Measurements from ENCODE around the gene GMDS. TPM values are rescaled to one million over a fixed set of nuclear protein-coding genes. Genes with fewer than 3 reads are reported as not detected.
"Not testable (repeated sequence)": the region's sequence is repeated elsewhere in the genome, so short reads cannot be mapped to it uniquely, and the experiment has no call there.

GMDS gene
- total RNA-seq, 8 experiments from 2014 or later: 4.5 to 61.7 (median 6.9) TPM

- in situ Hi-C loops (cut with MboI; ENCODE audit: low pct_unique_long_range_greater_than_20kb in 2 of 9, low sequenced_read_pairs in 9 of 9, unreplicated experiment in 9 of 9): no loop called here
These were observed 396.7 kb downstream of the GMDS start for GRCh38 chr6:1848752-1849151.

GRCh38 chr6:1846611-1847010 is 398.8 kb downstream of the GMDS start:
- no peak overlapping the region for H3K4me3 ChIP-seq
- WGBS, 10 experiments: 67 to 100% (median 90%) methylated on average over 1 to 3 of the region's 3 CpGs; no CpG with 5 or more reads in 2 of the 10 experiments
- in situ Hi-C loops (cut with MboI; ENCODE audit: low pct_unique_long_range_greater_than_20kb in 2 of 9, low sequenced_read_pairs in 9 of 9, unreplicated experiment in 9 of 9): no loop called here
- peaks cover 16 to 18% of the 10 kb centered on the region in 2 donors for H3K4me1 ChIP-seq (replicated peaks in 1 of 2)
- no peak for ATAC-seq (replicated peaks in 6 of 8)
- no peak overlapping the region for H3K27ac ChIP-seq

More at GRCh38 chr6:1848752-1849151, 396.7 kb downstream of the GMDS start:
- 57 to 100% methylated on average over 1 of the region's 1 CpG; no CpG with 5 or more reads in 8 of the 10 experiments for WGBS, 10 experiments
- ATAC-seq (replicated peaks in 6 of 8): no peak
- H3K27ac ChIP-seq: no peak overlapping the region
- peaks cover 16 to 18% of the 10 kb centered on the region in 2 donors for H3K4me1 ChIP-seq (replicated peaks in 1 of 2)
- H3K4me3 ChIP-seq: no peak overlapping the region

- peaks cover 11 to 12% of the 10 kb centered on the region in 2 donors for H3K4me1 ChIP-seq (replicated peaks in 1 of 2)
- 75 to 100% (median 96%) methylated on average over 2 to 4 of the region's 5 CpGs; no CpG with 5 or more reads in 3 of the 10 experiments for WGBS, 10 experiments
- in situ Hi-C loops (cut with MboI; ENCODE audit: low pct_unique_long_range_greater_than_20kb in 2 of 9, low sequenced_read_pairs in 9 of 9, unreplicated experiment in 9 of 9); H3K27ac ChIP-seq; H3K4me3 ChIP-seq; ATAC-seq (replicated peaks in 6 of 8): not testable (repeated sequence)
These were observed 399.9 kb downstream of the GMDS start for GRCh38 chr6:1845543-1845942.

- in situ Hi-C loops (cut with MboI; ENCODE audit: low pct_unique_long_range_greater_than_20kb in 2 of 9, low sequenced_read_pairs in 9 of 9, unreplicated experiment in 9 of 9): no loop called here
- ATAC-seq (replicated peaks in 6 of 8): no peak
- no peak overlapping the region for H3K4me3 ChIP-seq
- peaks cover 22 to 24% of the 10 kb centered on the region in 2 donors for H3K4me1 ChIP-seq (replicated peaks in 1 of 2)
- WGBS, 10 experiments: 58 to 100% (median 91%) methylated on average over 1 to 2 of the region's 2 CpGs; no CpG with 5 or more reads in 2 of the 10 experiments
- no peak overlapping the region for H3K27ac ChIP-seq
These were observed 403.1 kb downstream of the GMDS start for GRCh38 chr6:1842334-1842733.

- H3K4me1 ChIP-seq (replicated peaks in 1 of 2): peaks cover 22 to 26% of the 10 kb centered on the region in 2 donors
- ATAC-seq (replicated peaks in 6 of 8): peak in 1 of 8 experiments; percentile 46
- in situ Hi-C loops (cut with MboI; ENCODE audit: low pct_unique_long_range_greater_than_20kb in 2 of 9, low sequenced_read_pairs in 9 of 9, unreplicated experiment in 9 of 9): no loop called here
- 20 to 100% (median 65%) methylated on average over 1 to 3 of the region's 3 CpGs; no CpG with 5 or more reads in 1 of the 10 experiments for WGBS, 10 experiments
- H3K4me3 ChIP-seq: no peak overlapping the region
- H3K27ac ChIP-seq: no peak overlapping the region
These were observed 404.3 kb downstream of the GMDS start for GRCh38 chr6:1841136-1841535.

DNA sequence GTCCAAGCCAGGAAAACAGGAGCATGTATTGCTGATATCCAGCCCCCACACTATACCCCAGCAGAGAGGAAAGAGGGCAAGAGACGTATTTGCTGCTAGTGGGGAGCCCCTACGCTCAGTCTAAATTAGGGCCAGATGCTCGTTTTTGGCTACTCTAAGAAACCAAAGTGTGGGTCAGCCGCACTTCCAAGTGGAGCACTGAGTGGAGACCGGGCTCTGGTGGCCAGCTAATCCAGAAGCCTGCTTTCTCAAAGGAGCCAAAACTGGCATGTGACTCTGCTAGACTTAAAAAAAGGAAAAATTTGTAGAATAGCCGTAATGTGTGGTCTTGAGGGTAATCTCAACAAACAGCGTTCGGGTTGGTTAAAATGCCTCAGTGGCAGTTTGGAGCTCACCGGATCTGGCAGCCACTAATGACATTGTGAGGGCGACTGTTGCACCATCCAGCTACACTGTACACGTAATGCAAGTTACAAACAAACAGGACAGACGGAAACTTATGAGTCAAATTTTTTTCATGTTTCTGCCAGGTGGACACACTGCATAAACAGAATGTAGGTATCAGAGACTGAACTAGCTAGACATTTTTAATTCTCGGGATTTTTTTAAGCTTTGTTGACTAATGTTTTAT is 404.8 kb downstream of the GMDS start:
- H3K4me1 ChIP-seq (replicated peaks in 1 of 2): peaks cover 22 to 26% of the 10 kb centered on the region in 2 donors
- in situ Hi-C loops (cut with MboI; ENCODE audit: low pct_unique_long_range_greater_than_20kb in 2 of 9, low sequenced_read_pairs in 9 of 9, unreplicated experiment in 9 of 9): no loop called here
- no peak overlapping the region for H3K4me3 ChIP-seq
- H3K27ac ChIP-seq: no peak overlapping the region
- WGBS, 10 experiments: 75 to 100% (median 96%) methylated on average over 5 to 13 of the region's 13 CpGs; no CpG with 5 or more reads in 1 of the 10 experiments
- ATAC-seq (replicated peaks in 6 of 8): no peak

GRCh38 chr6:1839361-1839760 is 406.0 kb downstream of the GMDS start:
- Histone ChIP-seq H3K4me1 (replicated peaks in 1 of 2) (peaks cover 27 to 33% of the 10 kb centered on the region in 2 donors), H3K4me3 (no peak overlapping the region), H3K27ac (no peak overlapping the region)
- in situ Hi-C loops (cut with MboI; ENCODE audit: low pct_unique_long_range_greater_than_20kb in 2 of 9, low sequenced_read_pairs in 9 of 9, unreplicated experiment in 9 of 9): no loop called here
- peak in 5 of 8 experiments; percentile 34 to 59 (median 47) for ATAC-seq (replicated peaks in 6 of 8)

DNA sequence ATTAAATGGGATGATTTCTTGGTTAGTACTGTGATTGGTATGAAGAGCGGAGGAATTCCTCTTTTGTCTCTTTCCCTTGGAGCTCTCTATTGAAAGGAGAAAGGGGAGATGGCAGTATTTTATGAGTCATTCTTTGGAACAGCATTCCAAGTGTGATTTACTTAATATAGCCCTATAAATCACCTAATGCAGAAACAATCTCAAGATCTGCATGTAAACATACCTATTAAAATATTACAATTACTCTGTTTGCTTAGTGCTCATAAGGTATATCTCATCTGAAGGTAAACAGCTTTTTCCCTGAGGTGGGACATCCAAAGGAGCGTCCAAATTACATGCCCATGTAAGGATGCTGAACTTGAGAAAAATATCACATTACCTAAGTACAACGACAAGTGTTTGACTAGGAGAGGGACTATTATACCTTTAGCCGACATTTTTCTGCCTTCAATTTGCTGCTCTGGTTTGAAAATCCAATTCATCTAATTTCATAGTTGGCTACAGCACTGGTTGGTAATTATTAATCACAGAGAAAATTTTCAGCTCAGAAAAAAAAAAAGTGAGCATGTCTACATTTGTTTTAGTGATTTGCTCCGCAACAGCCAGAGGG is 406.7 kb downstream of the GMDS start:
- H3K27ac ChIP-seq: no peak overlapping the region
- peaks cover 33% of the 10 kb centered on the region in 2 donors for H3K4me1 ChIP-seq (replicated peaks in 1 of 2)
- peak in 5 of 8 experiments; percentile 42 to 59 (median 43) for ATAC-seq (replicated peaks in 6 of 8)
- in situ Hi-C loops (cut with MboI; ENCODE audit: low pct_unique_long_range_greater_than_20kb in 2 of 9, low sequenced_read_pairs in 9 of 9, unreplicated experiment in 9 of 9): no loop called here
- WGBS, 10 experiments: 70 to 100% (median 85%) methylated on average over 1 to 5 of the region's 5 CpGs; no CpG with 5 or more reads in 1 of the 10 experiments
- no peak overlapping the region for H3K4me3 ChIP-seq

- in situ Hi-C loops (cut with MboI; ENCODE audit: low pct_unique_long_range_greater_than_20kb in 2 of 9, low sequenced_read_pairs in 9 of 9, unreplicated experiment in 9 of 9): no loop called here
- WGBS, 10 experiments: 20 to 69% (median 40%) methylated on average over 1 to 2 of the region's 2 CpGs; no CpG with 5 or more reads in 6 of the 10 experiments
- Histone ChIP-seq H3K4me1 (replicated peaks in 1 of 2) (peaks cover 37 to 40% of the 10 kb centered on the region in 2 donors), H3K4me3 (no peak overlapping the region), H3K27ac (no peak overlapping the region)
- ATAC-seq (replicated peaks in 6 of 8): peak in 3 of 8 experiments; percentile 88 to 94 (median 93)
These were observed 407.6 kb downstream of the GMDS start for GRCh38 chr6:1837826-1838225.

DNA sequence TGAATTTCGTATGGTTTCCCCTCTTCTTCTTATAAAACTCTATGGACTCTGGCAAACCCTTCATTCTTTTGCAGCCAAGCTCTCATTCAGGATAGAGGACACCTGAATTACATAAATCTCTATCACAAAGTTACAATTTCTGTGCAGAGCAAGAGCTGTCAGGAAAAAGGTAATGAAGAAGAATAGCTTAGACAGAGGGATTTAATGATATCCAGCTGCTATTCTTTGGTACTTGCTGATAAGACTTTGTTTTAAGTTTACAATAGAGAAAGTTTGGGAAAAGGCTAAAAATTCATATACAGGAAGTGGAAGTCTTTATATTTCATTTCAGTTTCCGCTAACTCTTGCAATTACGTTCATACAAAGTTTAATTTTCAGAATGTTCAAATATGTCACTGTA is 408.7 kb downstream of the GMDS start:
- no peak for ATAC-seq (replicated peaks in 6 of 8)
- WGBS, 10 experiments: 79 to 100% (median 93%) methylated on average over 2 to 3 of the region's 3 CpGs; no CpG with 5 or more reads in 1 of the 10 experiments
- H3K27ac ChIP-seq: no peak overlapping the region

DNA sequence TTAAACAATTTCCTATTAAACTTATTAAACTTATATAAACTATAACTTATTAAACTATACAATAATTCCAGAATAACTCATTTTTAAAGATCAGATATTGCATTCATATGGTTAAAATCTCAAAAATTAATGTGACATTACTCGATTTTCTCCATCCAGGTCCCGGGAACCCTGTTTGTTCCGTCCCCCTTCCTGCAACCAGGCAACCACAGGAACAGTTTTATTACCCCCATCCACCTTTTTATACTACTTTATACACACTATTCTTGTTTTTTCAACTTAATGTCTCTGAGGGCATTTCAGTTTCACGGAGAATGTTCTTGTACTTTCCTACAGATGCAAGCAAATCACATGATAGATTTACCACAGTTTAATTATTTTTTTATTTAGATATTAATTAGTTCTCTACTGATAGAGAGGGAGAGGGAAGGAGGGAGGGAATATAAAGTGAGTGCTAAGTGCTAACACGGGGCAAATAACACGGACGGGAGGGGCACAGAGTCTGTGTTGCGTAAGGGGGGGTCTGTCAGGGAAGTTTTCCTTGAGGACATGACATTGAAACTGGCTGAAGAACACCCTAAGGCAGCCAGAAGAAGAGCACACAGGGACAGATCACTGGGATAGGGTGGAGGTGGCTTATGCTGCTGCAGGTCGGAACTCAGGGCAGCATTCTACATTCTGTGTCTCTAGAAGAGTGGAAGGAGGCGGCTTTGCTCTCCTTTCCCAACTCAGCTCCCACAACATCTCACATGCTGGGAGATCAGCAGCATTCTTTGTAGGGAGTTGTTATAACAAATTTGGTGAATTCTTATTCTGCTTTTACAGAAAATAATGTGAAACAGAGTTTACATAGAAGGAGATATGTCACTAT is 410.5 kb downstream of the GMDS start:
- in situ Hi-C loops (cut with MboI; ENCODE audit: low pct_unique_long_range_greater_than_20kb in 2 of 9, low sequenced_read_pairs in 9 of 9, unreplicated experiment in 9 of 9): no loop called here
- Histone ChIP-seq H3K27ac (no peak overlapping the region), H3K4me3 (no peak overlapping the region), H3K4me1 (replicated peaks in 1 of 2) (peaks cover 42 to 44% of the 10 kb centered on the region in 2 donors)
- ATAC-seq (replicated peaks in 6 of 8): no peak
- 15 to 95% (median 86%) methylated on average over 2 to 9 of the region's 10 CpGs; no CpG with 5 or more reads in 1 of the 10 experiments for WGBS, 10 experiments

More for the DNA sequence above, 408.7 kb downstream of the GMDS start:
- peaks cover 42 to 44% of the 10 kb centered on the region in 2 donors for H3K4me1 ChIP-seq (replicated peaks in 1 of 2)
- in situ Hi-C loops (cut with MboI; ENCODE audit: low pct_unique_long_range_greater_than_20kb in 2 of 9, low sequenced_read_pairs in 9 of 9, unreplicated experiment in 9 of 9): no loop called here
- H3K4me3 ChIP-seq: no peak overlapping the region

- ATAC-seq (replicated peaks in 6 of 8): peak in 3 of 8 experiments; percentile 53 to 60 (median 60)
- 0 to 100% (median 91%) methylated on average over 1 to 2 of the region's 2 CpGs; no CpG with 5 or more reads in 2 of the 10 experiments for WGBS, 10 experiments
- Histone ChIP-seq H3K4me3 (no peak overlapping the region), H3K4me1 (replicated peaks in 1 of 2) (peaks cover 37 to 39% of the 10 kb centered on the region in 2 donors), H3K27ac (no peak overlapping the region)
- in situ Hi-C loops (cut with MboI; ENCODE audit: low pct_unique_long_range_greater_than_20kb in 2 of 9, low sequenced_read_pairs in 9 of 9, unreplicated experiment in 9 of 9): no loop called here
These were observed 411.2 kb downstream of the GMDS start for GRCh38 chr6:1834207-1834606.

All from motor neuron (in vitro differentiated cells).